Measurements from ENCODE around the gene ATAD3A.

GRCh38 chr1:1554926-1555915, 43.3 kb downstream of the ATAD3A start:
- TF ChIP-seq CTCF (IDR thresholded peaks at IDR 0.05) (no peak), POLR2A (IDR thresholded peaks at IDR 0.05) (no peak)
